HL-60 (cell line): ENCODE measurements around the gene OR2AK2.

ENCODE experiments used
- DNase-seq, 2 experiments: peaks; one replicate each; pipeline ENCODE4 v3.0.0-alpha.2; 2010 to 2020; ENCODE audit warnings: low read depth in 1 of 2, low spot score in 1 of 2
- H3K27ac ChIP-seq: fragments of 250-450 bp; sonication (Bioruptor Pico); replicated peaks from 2 replicates; pipeline ENCODE4 v1.5.1; 2020; ENCODE audit warnings: mild to moderate bottlenecking, moderate library complexity
- H3K27me3 ChIP-seq: fragments of 250-450 bp; sonication (Bioruptor Pico); 2 replicates; pipeline ENCODE4 v1.5.1; 2021; ENCODE audit warnings: mild to moderate bottlenecking, moderate library complexity; ENCODE audit not compliant: insufficient read depth, poor library complexity, severe bottlenecking
- H3K4me3 ChIP-seq: replicated peaks from 2 replicates; pipeline ENCODE4 v1.5.1; 2011; ENCODE audit warnings: mild to moderate bottlenecking, control low read depth, low read length; ENCODE audit not compliant: insufficient read depth
- CTCF ChIP-seq: IDR thresholded peaks from one replicate; pipeline ENCODE4 v1.5.1; 2011; ENCODE audit warnings: low read length, control low read depth, inconsistent platforms; ENCODE audit not compliant: insufficient read depth
- GABPA ChIP-seq: IDR thresholded peaks from 2 replicates; pipeline ENCODE4 v1.6.1; 2012; ENCODE audit warnings: low read depth
- POLR2AphosphoS5 ChIP-seq: IDR thresholded peaks from 2 replicates; pipeline ENCODE4 v1.6.1; 2012; ENCODE audit warnings: low read depth
- REST ChIP-seq: IDR thresholded peaks from 2 replicates; pipeline ENCODE4 v1.6.1; 2012; ENCODE audit warnings: low read depth; ENCODE audit not compliant: insufficient replicate concordance
- SPI1 ChIP-seq: IDR thresholded peaks from 2 replicates; pipeline ENCODE4 v1.6.1; 2012; ENCODE audit warnings: low read depth, mild to moderate bottlenecking, borderline replicate concordance

Gene OR2AK2

GRCh38 chr1:247953408-247953807 is 11.6 kb upstream of the OR2AK2 start:
- H3K4me3 ChIP-seq: no peak overlapping the region
- DNase-seq: no peak
- no peaks in the 10 kb centered on the region for H3K27me3 ChIP-seq
- TF ChIP-seq REST: no peak
- H3K27ac ChIP-seq: no peak overlapping the region

- no peaks in the 10 kb centered on the region for H3K27me3 ChIP-seq
- H3K4me3 ChIP-seq: no peak overlapping the region
- DNase-seq: no peak
- no peak overlapping the region for H3K27ac ChIP-seq
- TF ChIP-seq REST (no peak), CTCF (no peak), SPI1 (no peak), POLR2AphosphoS5 (no peak), GABPA (no peak)
These were observed 3.2 kb upstream of the OR2AK2 start for GRCh38 chr1:247961791-247962190.

GRCh38 chr1:247962911-247963588 is 2.0 kb upstream of the OR2AK2 start:
- no peak overlapping the region for H3K27ac ChIP-seq
- TF ChIP-seq GABPA (no peak), REST (no peak), SPI1 (no peak), CTCF (no peak), POLR2AphosphoS5 (no peak)
- H3K4me3 ChIP-seq: no peak overlapping the region
- no peak for DNase-seq
- H3K27me3 ChIP-seq: no peaks in the 10 kb centered on the region
